ENCODE data around the gene SMLR1.
"Not testable (repeated sequence)": the region's sequence is repeated elsewhere in the genome, so short reads cannot be mapped to it uniquely, and the experiment has no call there.

SMLR1 gene

GRCh38 chr6:130827247-130828149 is at the start of gene SMLR1:
Gene SMLR1 (plus strand): TSS chr6:130827406. CDS start chr6:130827414, 8 bp downstream.
- DNase-seq (ENCODE audit: low read depth, low spot score), result no peak

- no peak for DNase-seq (ENCODE audit: low read depth, low spot score)
Measured at GRCh38 chr6:130778946-130779657, 48.1 kb upstream of the SMLR1 start.

GRCh38 chr6:130779658-130780033 is 47.6 kb upstream of the SMLR1 start:
- DNase-seq (ENCODE audit: low read depth, low spot score), result no peak

- DNase-seq (ENCODE audit: low read depth, low spot score), result no peak
Measured at GRCh38 chr6:130780122-130780521, 47.1 kb upstream of the SMLR1 start.

GRCh38 chr6:130781557-130781956 is 45.6 kb upstream of the SMLR1 start:
- DNase-seq (ENCODE audit: low read depth, low spot score), result no peak

GRCh38 chr6:130783416-130784107 is 43.6 kb upstream of the SMLR1 start:
- DNase-seq (ENCODE audit: low read depth, low spot score), result no peak

- DNase-seq (ENCODE audit: low read depth, low spot score), result no peak
Measured at GRCh38 chr6:130787726-130788500, 39.3 kb upstream of the SMLR1 start.

GRCh38 chr6:130788954-130789353 is 38.3 kb upstream of the SMLR1 start:
- DNase-seq (ENCODE audit: low read depth, low spot score), result no peak

GRCh38 chr6:130794010-130794697 is 33.1 kb upstream of the SMLR1 start:
- no peak for DNase-seq (ENCODE audit: low read depth, low spot score)

GRCh38 chr6:130794738-130795137 is 32.5 kb upstream of the SMLR1 start:
- DNase-seq (ENCODE audit: low read depth, low spot score), result no peak

- DNase-seq (ENCODE audit: low read depth, low spot score), result no peak
Measured at GRCh38 chr6:130796313-130796905, 30.8 kb upstream of the SMLR1 start.

GRCh38 chr6:130797061-130797460 is 30.1 kb upstream of the SMLR1 start:
- no peak for DNase-seq (ENCODE audit: low read depth, low spot score)

- DNase-seq (ENCODE audit: low read depth, low spot score), result not testable (repeated sequence)
Measured at GRCh38 chr6:130801368-130801767, 25.8 kb upstream of the SMLR1 start.

- no peak for DNase-seq (ENCODE audit: low read depth, low spot score)
Measured at GRCh38 chr6:130810307-130811030, 16.7 kb upstream of the SMLR1 start.

- no peak for DNase-seq (ENCODE audit: low read depth, low spot score)
Measured at GRCh38 chr6:130811932-130812331, 15.3 kb upstream of the SMLR1 start.

- no peak for DNase-seq (ENCODE audit: low read depth, low spot score)
Measured at GRCh38 chr6:130814506-130814905, 12.7 kb upstream of the SMLR1 start.

GRCh38 chr6:130815200-130816071 is 11.8 kb upstream of the SMLR1 start:
- no peak for DNase-seq (ENCODE audit: low read depth, low spot score)

- no peak for DNase-seq (ENCODE audit: low read depth, low spot score)
Measured at GRCh38 chr6:130822736-130823135, 4.5 kb upstream of the SMLR1 start.
